ENCODE measurements around the gene RBMS3.
"Not testable (repeated sequence)": the region's sequence is repeated elsewhere in the genome, so short reads cannot be mapped to it uniquely, and the experiment has no call there.

The RBMS3 gene

GRCh38 chr3:29757054-29757777, 476.3 kb downstream of the RBMS3 start:
- DNase-seq: no peak

GRCh38 chr3:29758108-29758433, 477.2 kb downstream of the RBMS3 start:
- DNase-seq: no peak

- no peak for DNase-seq
These were observed 477.8 kb downstream of the RBMS3 start for GRCh38 chr3:29758434-29759322.

DNA sequence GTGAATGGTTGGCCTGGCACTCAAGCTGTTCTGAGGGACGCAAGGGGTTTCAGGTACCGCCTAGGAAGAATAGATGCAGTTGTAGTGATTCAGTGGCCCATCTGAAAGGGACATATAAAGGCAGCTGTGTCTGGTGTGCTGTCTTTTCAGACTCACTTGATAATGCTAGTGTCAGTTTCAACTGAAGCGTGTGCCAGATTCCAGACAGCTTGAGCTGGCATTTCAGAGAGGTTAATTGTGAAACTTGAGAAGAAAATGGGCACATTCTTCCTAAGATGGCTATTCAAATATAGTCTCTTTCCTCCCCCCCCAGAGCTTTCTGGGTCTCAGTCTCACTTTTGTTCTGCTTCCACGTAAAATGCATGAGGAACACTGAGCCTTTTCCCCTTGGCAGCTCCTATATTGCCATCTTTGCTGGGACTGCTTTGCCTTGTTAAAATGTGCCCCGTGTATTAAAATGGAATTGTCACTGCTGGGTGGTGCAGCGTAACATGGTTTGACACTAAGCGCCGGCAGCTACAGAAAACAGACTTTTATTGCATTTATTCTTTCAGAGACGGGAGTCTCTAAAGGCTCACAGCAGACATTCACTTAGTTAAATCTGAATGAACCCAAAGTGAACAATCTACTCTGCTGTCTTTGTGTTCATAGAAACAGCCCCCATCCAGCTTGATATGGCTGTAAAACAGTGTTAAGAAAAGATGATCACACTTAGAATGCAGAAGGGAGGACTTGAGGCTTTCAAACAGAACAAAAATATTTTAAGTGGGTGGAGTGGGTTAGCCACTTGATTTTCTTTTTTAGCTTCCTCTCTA, 478.7 kb downstream of the RBMS3 start:
- DNase-seq: no peak

DNA sequence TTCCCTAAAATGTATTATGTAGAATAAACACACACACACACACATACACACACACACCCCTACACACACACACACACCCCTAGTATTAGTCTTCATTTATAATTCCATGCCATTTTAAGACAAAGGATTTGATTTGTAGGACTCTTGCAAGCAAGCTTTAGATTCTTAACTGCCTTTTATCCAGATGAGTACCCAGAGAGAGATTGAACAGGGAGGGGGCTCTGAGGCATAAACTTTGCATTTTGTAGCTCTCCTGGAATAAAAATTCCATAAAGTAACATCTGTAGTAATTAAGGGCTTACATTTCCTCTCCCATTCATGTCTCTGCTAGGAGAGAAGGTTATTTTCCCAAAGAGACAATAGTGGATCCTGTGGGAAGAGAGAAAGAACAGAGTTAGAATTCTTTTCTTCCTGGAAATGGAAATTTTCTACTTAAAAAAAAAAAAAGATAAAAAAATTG, 479.4 kb downstream of the RBMS3 start:
- DNase-seq: no peak

- DNase-seq: no peak
These were observed 480.6 kb downstream of the RBMS3 start for GRCh38 chr3:29761517-29761916.

DNA sequence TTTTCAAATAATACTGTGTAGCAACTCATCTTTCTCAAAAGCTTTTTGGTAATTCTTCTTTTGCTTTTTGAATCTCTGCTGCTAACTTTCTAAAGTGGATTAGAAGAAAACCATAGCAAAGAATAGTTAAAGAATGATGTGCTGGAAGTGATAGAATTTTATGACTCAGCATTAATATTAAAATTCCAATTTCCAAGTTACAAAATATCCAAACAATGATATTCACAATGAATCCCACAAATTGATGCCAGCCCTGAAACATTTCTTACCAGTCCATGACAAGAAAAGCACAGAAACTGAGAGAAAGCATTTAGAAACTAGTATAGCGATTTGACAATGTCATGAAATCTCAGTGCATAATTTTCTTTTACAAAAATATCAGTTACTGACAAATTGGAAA, 482.2 kb downstream of the RBMS3 start:
- DNase-seq: no peak

DNA sequence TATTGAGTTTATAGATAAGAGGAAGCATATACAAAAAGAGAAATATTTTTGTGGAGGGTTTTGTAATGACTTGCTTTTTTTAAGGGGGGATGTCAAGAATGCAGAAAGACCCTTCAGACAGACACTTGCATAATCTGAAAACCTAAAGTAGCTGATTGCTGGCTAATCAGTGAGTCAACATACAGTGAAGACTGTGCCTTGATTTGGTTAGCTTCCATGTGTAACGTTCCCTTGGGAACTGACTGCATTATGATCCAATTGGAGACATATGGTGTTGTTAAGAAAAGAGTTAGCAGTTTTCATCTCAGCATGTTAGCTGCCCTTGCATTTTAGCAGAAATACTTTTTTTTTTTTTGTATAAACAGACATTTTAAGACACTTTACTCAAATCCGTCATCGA, 483.2 kb downstream of the RBMS3 start:
- DNase-seq: no peak

DNA sequence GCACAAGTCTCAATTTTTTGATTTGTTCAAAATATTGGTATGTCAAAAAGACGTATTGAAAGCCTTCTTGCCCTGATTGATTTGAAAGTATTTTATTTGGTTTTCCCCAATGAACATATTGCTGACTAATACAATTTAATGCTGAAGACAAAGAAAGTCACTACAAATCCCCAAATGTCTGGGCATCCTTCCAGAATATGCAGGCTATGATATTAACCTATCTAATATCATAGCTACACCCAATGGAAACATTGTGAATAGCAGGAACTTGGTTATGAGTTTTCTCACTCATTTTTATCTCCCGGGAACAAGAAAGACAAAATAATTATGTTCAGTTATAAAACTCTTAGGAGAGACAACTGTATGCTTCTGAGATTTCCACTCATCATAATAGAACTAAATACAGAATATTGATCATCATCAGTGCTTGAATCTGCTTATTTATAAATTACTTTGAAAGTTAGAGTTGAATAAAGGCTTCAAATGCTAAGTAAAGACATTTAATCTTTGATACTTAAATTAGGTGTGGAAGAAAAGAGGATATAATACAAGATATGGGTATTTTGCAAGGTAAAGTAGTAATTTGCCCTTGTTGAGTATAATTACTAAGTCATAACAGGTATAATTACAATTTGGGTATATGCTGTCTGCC, 483.9 kb downstream of the RBMS3 start:
- no peak for DNase-seq

- no peak for DNase-seq
These were observed 490.7 kb downstream of the RBMS3 start for GRCh38 chr3:29771602-29772001.

- no peak for DNase-seq
These were observed 491.6 kb downstream of the RBMS3 start for GRCh38 chr3:29772436-29772835.

GRCh38 chr3:29773481-29773880, 492.6 kb downstream of the RBMS3 start:
- DNase-seq: no peak

DNA sequence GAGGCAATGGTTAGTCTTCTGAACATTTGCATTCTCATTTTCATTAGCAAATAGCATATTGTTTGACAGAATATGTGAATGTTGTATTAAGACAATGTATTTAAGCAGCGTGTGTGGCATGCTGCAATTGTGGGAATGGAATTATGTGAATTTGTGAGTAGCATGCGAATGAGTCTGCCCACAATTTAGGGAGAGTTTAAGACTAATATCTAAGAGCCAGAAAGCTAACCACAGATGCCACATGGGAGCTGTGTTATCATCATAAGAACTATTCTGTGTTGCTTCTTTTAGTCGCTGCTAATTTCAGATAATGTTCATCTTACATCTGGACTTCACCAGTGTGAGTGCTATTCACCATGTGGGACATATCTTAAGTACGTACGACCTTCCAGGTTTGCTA, 494.5 kb downstream of the RBMS3 start:
- DNase-seq: no peak

DNA sequence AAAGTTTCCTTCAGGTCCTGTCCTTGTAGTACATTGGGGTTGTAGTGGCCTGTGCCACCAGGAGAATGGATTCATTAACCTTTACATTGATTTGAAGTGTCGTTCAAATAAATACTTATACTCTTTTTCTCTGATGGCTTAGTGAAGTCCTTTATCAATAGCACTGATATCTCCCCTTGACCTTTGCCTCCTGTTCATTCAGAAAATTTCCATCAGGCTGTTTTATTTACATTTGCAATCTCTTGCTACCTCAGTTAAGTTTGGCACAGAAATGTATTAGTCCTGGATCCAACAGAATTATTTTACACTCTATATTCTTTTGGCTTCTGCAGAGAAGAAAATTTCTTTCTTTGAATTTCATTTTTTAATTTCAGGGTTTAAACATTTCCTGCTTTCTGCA, 497.0 kb downstream of the RBMS3 start:
- DNase-seq: no peak

DNA sequence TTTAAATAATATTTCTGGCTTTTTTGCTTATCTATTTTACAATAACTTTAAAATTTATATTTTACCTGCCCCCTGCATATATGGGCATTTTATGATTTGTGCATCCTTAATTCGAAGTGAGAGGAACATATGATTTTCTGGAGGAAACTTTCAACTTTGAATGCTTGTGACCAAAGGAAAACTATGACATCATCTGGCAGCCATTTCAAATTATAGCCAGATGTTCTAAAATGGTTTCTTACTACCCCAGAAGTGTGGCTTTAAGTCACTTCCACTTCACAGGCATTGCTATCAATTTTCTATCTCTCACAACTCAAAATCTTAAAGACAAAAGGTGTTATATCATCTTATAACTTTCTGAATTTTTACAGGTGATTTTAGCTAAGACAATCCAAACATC, 508.8 kb downstream of the RBMS3 start:
- DNase-seq: no peak

DNA sequence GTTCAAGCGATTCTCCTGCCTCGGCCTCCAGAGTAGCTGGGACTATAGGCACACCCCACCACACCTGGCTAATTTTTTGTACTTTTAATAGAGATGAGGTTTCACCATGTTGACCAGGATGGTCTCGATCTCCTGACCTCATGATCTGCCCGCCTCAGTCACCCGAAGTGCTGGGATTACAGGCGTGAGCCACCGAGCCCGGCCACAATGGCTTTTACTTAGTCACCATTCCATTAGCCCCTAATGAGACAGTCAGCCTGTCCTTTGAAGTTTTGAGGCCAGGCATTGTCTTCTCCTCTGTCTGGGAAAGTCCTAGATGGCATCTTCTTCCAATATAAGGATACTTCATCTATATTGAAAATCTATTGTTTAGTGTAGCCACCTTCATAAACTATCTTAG, 515.9 kb downstream of the RBMS3 start:
- DNase-seq: no peak

DNA sequence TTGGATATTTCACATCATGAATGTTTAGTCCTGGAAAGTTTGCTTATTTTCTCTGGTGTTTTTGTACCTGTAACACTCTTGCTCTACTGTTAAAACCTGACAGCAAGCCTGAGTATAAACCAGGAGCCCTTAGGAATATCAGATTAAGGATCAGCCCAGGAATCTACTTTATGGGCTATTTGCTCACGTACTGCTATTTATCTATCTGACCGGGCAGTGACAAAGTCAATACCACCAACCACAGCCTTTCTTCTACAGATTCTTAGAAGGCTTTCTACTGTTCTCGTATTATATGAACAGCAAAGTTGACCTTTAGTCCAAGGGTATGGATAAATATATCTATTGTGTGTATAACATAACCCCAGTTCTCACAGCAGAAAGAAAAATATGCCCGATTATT, 521.2 kb downstream of the RBMS3 start:
- DNase-seq: no peak

- DNase-seq: no peak
These were observed 523.2 kb downstream of the RBMS3 start for GRCh38 chr3:29804044-29804443.

DNA sequence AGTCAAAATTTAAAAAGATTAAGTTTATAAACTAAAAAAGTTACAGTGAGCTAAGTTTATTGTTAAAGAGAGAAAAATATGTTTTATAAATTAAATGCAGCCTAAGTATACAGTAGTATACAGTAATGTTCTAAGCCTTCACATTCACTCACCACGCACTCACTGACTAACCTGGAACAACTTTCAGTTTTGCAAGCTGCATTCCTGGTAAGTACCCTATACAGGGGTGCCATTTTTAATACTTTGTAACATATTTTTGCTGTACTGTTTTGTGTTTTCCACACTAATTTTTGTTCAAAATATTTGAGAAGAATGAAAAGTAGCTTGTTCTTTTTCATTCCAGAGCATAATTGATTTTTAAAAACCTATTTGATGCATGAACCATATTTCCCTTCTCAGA, 524.9 kb downstream of the RBMS3 start:
- DNase-seq: no peak

DNA sequence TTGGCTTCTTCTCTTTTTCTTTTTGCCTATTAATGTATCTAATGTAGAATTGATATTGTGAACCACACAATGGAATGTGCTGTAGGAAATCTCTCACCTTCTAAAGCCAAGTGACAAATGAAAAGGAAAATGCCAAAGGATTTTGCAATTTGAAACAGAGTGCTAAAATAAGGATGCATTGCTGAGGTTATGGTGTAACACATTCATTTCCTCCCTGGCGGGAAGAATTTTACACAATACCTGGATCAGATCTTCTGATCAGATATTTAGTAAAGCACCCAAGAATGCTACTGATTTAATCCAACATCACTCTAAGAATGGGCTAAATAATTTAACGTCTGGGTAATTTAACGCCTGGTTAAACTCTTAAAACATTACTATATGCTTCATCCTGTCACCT, 527.5 kb downstream of the RBMS3 start:
- DNase-seq: not testable (repeated sequence)

GRCh38 chr3:29822071-29822470, 541.2 kb downstream of the RBMS3 start:
- DNase-seq: no peak

- no peak for DNase-seq
These were observed 542.4 kb downstream of the RBMS3 start for GRCh38 chr3:29823233-29823632.

DNA sequence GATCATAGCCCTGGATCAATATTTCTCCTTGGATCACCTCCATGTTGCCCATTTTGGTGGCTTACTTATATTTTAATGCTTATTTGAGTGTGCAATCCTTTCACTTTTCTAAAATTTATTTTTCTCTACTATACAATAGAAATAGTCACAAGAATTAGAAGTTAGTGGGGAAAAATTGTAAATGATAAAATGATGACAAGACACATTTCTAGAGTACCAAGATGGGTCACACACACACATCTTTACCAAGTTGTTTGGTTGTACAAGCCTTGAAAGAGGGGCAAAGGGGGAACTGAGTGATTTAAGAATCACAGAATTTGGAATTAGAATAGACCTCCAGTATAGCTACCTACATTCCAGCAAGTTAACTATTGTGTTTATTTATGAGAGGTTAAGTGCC, 545.8 kb downstream of the RBMS3 start:
- no peak for DNase-seq
